Lower leg skin (tissue), 3 donors: Measurements from ENCODE around the gene PTPRU.

ENCODE experiments used
- POLR2A ChIP-seq, 2 donors: fragments of 450-650 bp; IDR thresholded peaks; one replicate each; pipeline ENCODE4 v1.6.1; 2016 to 2017; ENCODE audit warnings: antibody characterized with exemption in 2 of 2, mild to moderate bottlenecking in 1 of 2, moderate library complexity in 1 of 2
- TF ChIP-seq, protein P1 (sequence below), 3 donors: fragments of 450-650 bp; IDR thresholded peaks; one replicate each; pipeline ENCODE4 v1.5.1; 2016; ENCODE audit warnings: antibody characterized with exemption in 3 of 3, mild to moderate bottlenecking in 3 of 3, moderate library complexity in 2 of 3

GRCh38 chr1:29197993-29198392 lies 38.3 kb upstream of the PTPRU start:
- TF ChIP-seq, protein P1, sequence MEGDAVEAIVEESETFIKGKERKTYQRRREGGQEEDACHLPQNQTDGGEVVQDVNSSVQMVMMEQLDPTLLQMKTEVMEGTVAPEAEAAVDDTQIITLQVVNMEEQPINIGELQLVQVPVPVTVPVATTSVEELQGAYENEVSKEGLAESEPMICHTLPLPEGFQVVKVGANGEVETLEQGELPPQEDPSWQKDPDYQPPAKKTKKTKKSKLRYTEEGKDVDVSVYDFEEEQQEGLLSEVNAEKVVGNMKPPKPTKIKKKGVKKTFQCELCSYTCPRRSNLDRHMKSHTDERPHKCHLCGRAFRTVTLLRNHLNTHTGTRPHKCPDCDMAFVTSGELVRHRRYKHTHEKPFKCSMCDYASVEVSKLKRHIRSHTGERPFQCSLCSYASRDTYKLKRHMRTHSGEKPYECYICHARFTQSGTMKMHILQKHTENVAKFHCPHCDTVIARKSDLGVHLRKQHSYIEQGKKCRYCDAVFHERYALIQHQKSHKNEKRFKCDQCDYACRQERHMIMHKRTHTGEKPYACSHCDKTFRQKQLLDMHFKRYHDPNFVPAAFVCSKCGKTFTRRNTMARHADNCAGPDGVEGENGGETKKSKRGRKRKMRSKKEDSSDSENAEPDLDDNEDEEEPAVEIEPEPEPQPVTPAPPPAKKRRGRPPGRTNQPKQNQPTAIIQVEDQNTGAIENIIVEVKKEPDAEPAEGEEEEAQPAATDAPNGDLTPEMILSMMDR (IDR thresholded peaks at IDR 0.05): no peak
- TF ChIP-seq POLR2A (IDR thresholded peaks at IDR 0.05): no peak
